Thyroid gland (tissue), 4 donors: Measurements from ENCODE around the gene GDPD4.

Experiments used
- POLR2A ChIP-seq, 2 donors: fragments of 450-650 bp; IDR thresholded peaks; one replicate each; pipeline ENCODE4 v1.6.1; 2017; ENCODE audit warnings: antibody characterized with exemption in 2 of 2, mild to moderate bottlenecking in 2 of 2, moderate library complexity in 1 of 2
- TF ChIP-seq, protein P1 (sequence below), 6 experiments: fragments of 200-600 bp in 3 of 6; fragments of 450-650 bp in 3 of 6; sonication (generic) in 3 of 6; IDR thresholded peaks; one replicate each; pipeline ENCODE4 v1.5.1; 2016 to 2019; ENCODE audit warnings: antibody characterized with exemption in 6 of 6, mild to moderate bottlenecking in 2 of 6, inconsistent platforms in 1 of 6, moderate library complexity in 1 of 6

DNA sequence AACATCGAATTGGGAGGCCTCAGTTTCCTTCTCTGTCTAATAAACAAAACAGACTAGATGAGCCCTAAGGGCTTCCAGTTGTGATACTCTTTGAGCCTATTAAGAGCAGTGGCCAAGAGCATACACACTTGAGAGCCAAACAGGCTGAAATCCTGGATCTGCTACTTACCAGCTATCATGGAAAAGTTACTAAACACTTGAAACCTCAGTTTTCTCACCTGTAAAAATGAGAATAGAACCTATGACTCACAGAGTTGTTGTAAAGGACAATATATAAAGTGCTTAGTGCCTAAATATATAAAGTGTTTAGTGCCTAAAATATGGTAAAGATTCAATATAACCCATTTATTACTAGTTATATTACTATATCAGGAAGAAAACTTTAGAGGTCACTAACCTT lies 23.7 kb upstream of the GDPD4 start:
- TF ChIP-seq, protein P1, sequence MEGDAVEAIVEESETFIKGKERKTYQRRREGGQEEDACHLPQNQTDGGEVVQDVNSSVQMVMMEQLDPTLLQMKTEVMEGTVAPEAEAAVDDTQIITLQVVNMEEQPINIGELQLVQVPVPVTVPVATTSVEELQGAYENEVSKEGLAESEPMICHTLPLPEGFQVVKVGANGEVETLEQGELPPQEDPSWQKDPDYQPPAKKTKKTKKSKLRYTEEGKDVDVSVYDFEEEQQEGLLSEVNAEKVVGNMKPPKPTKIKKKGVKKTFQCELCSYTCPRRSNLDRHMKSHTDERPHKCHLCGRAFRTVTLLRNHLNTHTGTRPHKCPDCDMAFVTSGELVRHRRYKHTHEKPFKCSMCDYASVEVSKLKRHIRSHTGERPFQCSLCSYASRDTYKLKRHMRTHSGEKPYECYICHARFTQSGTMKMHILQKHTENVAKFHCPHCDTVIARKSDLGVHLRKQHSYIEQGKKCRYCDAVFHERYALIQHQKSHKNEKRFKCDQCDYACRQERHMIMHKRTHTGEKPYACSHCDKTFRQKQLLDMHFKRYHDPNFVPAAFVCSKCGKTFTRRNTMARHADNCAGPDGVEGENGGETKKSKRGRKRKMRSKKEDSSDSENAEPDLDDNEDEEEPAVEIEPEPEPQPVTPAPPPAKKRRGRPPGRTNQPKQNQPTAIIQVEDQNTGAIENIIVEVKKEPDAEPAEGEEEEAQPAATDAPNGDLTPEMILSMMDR (IDR thresholded peaks at IDR 0.05) = no peak
- TF ChIP-seq POLR2A (IDR thresholded peaks at IDR 0.05) = no peak
